ENCODE measurements around the gene IGSF23. TPM values are rescaled to one million over a fixed set of nuclear protein-coding genes. Genes with fewer than 3 reads are reported as not detected.
A peak's percentile ranks its signal among the peaks of the same experiment; 100 is the strongest.
"Not testable (repeated sequence)": the region's sequence is repeated elsewhere in the genome, so short reads cannot be mapped to it uniquely, and the experiment has no call there.

The IGSF23 gene
- total RNA-seq, 1 donor from 2014 or later, result not detected

GRCh38 chr19:44607049-44607448, 6.3 kb upstream of the IGSF23 start:
- ATAC-seq (peak; percentile 68), DNase-seq (no peak)
- intact Hi-C loops (cut with micrococcal nuclease), result no loop called here

GRCh38 chr19:44607917-44608316, 5.4 kb upstream of the IGSF23 start:
- DNase-seq (no peak), ATAC-seq (no peak)
- intact Hi-C loops (cut with micrococcal nuclease), result no loop called here

GRCh38 chr19:44608391-44608821, 5.0 kb upstream of the IGSF23 start:
- DNase-seq (no peak), ATAC-seq (no peak)
- intact Hi-C loops (cut with micrococcal nuclease), result no loop called here

DNA sequence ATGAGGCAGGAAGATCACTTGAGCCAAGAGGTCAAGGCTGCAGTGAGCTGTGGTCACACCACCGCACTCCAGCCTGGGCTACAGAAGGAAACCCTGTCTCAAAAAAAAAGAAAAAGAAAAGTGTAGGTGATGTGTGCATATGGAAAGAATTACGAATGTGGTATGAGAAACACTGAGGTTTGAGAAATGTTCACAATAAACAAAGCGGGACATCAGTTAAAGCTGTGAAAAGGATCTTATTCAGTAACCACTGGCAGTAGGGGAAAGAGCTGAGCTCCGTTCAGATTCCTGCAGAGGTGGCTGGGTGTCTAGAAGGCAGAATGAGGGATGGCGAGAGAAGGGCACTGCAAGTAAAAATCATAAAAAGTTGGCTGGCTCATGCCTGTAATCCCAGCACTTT, 4.1 kb upstream of the IGSF23 start:
- intact Hi-C loops (cut with micrococcal nuclease), result no loop called here
- DNase-seq (no peak), ATAC-seq (no peak)

DNA sequence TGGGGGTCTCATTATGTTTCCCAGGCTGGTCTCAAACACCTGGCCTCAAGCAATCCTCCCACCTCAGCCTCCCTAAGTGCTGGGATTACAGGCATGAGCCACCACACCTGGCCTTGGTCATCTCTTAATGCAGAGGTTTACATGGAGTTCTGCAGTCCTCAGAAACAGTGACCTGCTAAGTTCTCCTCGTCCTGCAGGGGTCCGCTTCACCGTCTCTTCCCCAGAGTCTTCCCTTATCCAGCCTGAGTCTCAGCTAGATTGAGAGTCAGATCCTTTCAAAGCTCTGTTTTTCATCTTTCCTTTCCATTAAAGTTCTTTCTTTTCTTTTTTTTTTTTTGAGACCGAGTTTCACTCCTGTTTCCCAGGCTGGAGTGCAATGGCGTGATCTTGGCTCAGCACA, 2.9 kb upstream of the IGSF23 start:
- intact Hi-C loops (cut with micrococcal nuclease); DNase-seq: not testable (repeated sequence)
- ATAC-seq, result peak; percentile 43

DNA sequence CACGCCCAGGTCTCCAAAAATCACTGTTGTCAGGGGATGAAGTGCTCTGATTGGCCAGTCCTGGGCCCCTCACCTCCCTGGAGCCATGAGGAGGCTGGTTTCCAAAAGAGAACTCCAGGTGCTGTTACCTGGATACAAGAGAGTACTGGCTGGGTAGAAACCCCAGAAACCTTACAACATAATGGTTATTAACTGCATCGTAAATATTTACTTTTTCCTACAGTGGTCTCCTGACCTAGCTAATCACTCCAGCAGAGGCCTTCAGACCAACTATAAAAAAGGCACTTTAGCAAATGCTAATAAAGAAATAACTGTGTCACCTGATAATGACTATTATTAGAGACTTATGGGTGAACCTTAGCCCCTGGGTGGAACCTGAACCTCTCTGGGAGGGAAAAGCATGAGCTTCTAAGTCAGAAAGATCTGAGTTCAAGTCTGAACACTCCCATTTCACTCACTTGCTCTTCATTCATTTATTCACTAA, 1.5 kb upstream of the IGSF23 start:
- ATAC-seq (no peak), DNase-seq (no peak)
- intact Hi-C loops (cut with micrococcal nuclease), result no loop called here

DNA sequence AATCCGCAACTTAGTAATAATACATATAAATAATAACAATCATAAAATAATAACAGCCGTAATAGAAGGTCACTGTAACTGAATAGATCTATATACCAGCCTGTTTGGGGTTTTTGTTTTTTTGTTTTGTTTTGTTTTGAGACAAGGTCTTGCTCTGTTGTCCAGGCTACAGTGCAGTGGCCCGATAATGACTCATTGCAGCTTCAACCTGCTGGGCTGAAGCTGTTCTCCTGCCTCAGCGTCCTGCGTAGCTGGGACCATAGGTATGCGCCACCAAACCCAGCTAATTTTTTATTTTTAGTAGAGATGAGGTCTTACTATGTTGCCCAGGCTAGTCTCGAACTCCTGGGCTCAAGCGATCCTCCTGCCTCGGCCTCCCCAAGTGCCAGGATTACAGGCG, 950 bp downstream of the IGSF23 start:
- intact Hi-C loops (cut with micrococcal nuclease), result no loop called here
- ATAC-seq, result no peak

GRCh38 chr19:44615863-44616247, 2.5 kb downstream of the IGSF23 start:
- peak; percentile 71 for ATAC-seq
- intact Hi-C loops (cut with micrococcal nuclease), result no loop called here
- no peak for DNase-seq

More for the DNA sequence above, 950 bp downstream of the IGSF23 start:
- no peak for DNase-seq

DNA sequence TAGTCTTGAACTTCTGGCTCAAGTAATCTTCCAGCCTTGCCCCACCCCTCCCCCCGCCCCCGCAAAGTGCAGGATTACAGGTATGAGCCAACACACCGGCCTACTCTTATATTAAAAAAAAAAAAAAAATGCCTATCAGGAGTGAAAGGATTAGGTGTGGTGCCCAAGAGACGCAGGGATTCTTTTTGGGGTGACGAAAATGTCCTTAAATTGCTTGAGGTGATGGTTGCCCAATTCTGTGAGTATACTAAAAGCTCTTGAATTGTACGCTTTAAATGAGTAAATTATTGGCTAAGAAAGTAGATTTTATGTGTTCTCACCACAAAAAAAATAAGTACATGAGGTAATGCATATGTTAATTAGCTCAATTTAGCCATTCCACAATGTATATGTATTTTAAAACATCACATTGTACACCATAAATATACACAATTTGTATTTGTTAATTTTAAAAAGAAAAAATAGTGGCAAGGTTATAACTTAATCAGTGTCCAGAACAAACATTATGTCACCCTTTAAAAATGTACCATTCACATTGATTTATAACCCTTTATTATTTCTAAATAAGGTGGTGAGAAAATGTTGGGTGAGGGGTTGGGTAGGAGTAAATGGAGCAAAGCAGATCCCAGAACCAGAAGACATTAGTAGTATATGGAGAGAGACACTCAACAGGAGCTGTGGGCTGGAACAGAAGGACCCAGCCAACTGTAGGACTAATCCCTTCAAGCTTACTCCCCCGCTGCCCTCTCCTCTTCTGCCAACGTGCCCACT, 3.9 kb downstream of the IGSF23 start:
- ATAC-seq, result no peak

DNA sequence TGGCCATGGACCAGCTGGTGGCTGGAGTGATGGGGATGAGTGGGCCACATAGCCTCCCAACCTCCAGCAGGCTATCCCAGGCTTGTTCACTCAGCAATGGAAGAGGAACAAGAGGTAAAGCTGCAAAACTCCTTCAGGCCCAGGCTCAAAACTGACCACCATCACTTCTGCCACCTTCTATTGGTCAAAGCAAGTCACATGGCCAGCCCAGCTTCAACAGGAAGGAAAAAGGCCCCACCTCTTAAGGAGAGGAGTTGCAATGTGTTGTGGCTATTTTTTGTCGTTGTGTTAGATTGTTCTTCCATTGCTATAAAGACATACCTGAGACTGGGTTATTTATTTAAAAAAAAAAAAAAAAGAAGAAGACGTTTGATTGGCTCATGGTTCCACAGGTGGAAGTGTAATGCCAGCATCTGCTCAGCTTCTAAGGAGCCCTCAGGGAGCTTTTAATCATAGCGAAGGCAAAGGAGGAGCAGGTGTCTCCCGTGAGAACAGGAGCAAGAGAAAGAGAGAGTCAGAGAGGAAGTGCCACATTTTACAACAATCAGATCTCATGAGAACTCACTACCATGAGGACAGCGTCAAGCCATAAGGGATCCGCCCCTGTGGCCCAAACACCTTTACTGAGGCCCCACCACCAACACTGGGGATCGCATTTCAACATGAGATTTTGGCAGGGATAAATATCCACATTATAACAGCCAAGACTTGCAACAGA, 5.4 kb downstream of the IGSF23 start:
- intact Hi-C loops (cut with micrococcal nuclease), result no loop called here
- ATAC-seq, result no peak

More for the DNA sequence above, 3.9 kb downstream of the IGSF23 start:
- intact Hi-C loops (cut with micrococcal nuclease), result no loop called here
- no peak for DNase-seq

DNA sequence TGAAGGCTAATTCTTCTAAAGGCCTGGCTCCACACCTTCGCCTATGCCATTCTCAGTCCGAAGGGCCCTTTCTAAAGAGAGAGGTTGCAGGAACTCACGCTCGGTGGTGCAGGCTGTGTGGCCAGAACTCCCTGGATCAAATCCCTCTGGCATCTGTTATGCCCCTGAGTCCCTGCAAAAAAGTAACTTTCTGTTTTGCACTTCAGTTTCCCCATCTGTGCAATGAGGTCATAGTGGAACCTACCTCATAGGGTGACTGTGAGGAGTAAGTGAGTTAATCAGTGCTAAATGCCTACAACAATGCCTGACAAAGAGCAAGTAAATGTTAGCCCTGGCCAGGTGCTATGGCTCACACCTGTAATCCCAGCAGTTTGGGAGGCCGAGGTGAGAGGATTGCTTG, 7.3 kb downstream of the IGSF23 start:
- no peak for ATAC-seq
- no peak for DNase-seq
- intact Hi-C loops (cut with micrococcal nuclease), result no loop called here

More for the DNA sequence above, 5.4 kb downstream of the IGSF23 start:
- DNase-seq, result no peak

- DNase-seq (no peak), ATAC-seq (no peak)
- intact Hi-C loops (cut with micrococcal nuclease), result no loop called here
Observed at GRCh38 chr19:44621367-44621766, 8.0 kb downstream of the IGSF23 start.

GRCh38 chr19:44623080-44623479, 9.7 kb downstream of the IGSF23 start:
- no peak for DNase-seq
- intact Hi-C loops (cut with micrococcal nuclease), result no loop called here

GRCh38 chr19:44623626-44624025, 10.3 kb downstream of the IGSF23 start:
- ATAC-seq (no peak), DNase-seq (no peak)
- intact Hi-C loops (cut with micrococcal nuclease), result no loop called here

More at GRCh38 chr19:44623080-44623479, 9.7 kb downstream of the IGSF23 start:
- peak; percentile 57 for ATAC-seq

DNA sequence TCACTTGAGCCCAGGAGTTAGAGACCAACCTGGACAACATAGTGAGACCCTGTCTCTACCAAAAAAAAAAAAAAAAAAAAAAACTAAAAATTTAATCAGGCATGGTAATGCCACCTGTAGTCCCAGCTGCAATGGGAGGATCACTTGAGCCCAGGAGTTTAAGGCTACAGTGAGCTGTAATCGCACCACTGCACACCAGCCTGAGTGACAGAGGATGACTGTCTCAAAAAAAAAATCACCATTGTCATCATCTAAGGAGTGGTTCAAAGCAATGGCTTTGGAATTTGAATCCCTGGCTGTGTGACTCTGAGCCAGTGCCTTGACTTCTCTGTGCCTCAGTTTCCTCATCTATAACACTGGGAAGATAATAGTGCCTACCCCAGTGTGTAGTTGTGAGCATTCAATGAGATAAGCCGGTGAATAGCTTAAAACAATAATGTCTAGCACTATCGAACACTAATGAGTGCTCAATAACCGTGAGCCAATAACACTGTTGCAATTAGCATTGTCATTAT, 11.5 kb downstream of the IGSF23 start:
- intact Hi-C loops (cut with micrococcal nuclease), result no loop called here
- no peak for ATAC-seq
- no peak for DNase-seq

GRCh38 chr19:44625637-44626036, 12.3 kb downstream of the IGSF23 start:
- DNase-seq; intact Hi-C loops (cut with micrococcal nuclease); ATAC-seq: not testable (repeated sequence)

- ATAC-seq (peak; percentile 42), DNase-seq (no peak)
Observed at GRCh38 chr19:44626048-44626624, 12.8 kb downstream of the IGSF23 start.

GRCh38 chr19:44627631-44628030, 14.3 kb downstream of the IGSF23 start:
- intact Hi-C loops (cut with micrococcal nuclease), result no loop called here
- no peak for ATAC-seq
- no peak for DNase-seq

More at GRCh38 chr19:44626048-44626624, 12.8 kb downstream of the IGSF23 start:
- intact Hi-C loops (cut with micrococcal nuclease), result no loop called here

DNA sequence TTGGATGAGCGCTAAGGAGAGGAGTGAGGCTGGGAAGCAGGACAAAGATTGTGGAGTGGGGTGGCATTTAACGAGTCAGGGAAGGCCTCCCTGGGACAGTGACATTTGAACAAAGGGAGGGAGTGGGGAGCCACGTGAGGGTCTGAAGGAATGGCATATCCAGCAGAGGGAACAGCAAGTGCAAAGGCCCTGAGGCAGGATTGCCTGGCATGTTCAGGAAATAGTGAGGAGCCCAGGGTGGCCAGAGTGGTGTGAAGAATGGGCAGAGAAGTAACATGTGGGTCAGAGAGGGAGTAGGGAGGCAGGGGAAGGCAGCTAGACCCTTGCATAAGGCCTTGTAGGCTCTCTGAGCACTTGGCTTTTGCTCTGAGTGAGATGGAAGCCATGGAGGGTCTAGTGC, 15.4 kb downstream of the IGSF23 start:
- intact Hi-C loops (cut with micrococcal nuclease), result no loop called here
- no peak for ATAC-seq

DNA sequence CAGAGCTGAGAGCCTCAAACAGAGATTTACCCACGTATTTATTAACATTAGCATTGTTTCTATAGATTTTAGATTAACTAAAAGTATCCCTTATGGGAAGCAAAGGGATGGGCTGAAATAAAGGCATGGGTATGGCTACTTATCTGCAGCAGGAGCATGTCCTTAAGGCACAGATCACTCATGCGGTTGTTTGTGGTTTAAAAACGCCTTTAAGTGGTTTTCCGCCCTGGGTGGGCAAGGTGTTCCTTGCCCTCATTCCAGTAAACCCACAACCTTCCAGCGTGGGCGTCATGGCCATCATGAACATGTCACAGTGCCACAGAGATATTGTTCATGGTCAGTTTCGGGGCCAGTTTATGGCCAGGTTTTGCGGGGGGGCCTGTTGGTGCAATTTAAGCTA, 18.2 kb downstream of the IGSF23 start:
- ATAC-seq; DNase-seq; intact Hi-C loops (cut with micrococcal nuclease): not testable (repeated sequence)

More for the DNA sequence above, 15.4 kb downstream of the IGSF23 start:
- DNase-seq, result no peak

Measured in left ventricle myocardium superior (tissue), 1 donor.